HG02610 (cell line): ENCODE results near the gene SLC29A1.
"Not testable (repeated sequence)": the region's sequence is repeated elsewhere in the genome, so short reads cannot be mapped to it uniquely, and the experiment has no call there.

Source experiments
- ATAC-seq: cut with Tn5 transposase; IDR thresholded peaks from one replicate; pipeline ENCODE4 v1.9.1; 2021; ENCODE audit warnings: mild to moderate bottlenecking, moderate library complexity; ENCODE audit not compliant: unreplicated experiment

Gene SLC29A1

DNA sequence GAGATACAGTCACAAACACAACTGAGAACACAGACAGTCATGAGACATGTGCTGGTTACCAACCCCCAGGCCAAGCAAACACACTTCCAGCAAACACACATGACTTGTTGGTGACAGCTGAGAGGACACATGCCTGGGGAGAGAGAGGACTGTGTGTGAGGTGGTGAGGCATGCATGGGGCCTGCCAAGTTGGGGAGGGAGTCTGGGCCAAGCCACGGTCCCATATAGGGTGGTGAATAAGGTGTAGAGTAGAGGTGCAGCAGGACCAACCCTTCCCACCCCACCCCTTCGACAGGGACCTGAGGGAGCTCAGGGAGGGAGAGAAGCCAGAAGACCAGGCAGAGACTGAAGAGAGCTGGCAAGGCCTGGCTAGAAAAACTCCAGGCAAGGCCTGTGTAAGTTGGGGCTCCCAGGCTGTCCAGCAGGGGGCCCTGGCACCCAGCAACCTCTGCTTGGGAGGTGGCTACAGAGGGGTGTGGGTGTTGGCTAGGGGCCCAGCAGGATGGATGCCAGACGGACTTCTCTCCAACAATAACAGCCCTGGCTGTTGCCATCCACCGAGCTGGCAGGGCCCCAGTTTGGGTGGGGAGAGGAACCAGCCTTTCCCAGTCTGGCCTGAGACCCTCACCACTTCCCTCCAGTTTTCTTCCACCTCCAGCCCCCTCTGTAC, 2.0 kb upstream of the SLC29A1 start:
- no peak for ATAC-seq

DNA sequence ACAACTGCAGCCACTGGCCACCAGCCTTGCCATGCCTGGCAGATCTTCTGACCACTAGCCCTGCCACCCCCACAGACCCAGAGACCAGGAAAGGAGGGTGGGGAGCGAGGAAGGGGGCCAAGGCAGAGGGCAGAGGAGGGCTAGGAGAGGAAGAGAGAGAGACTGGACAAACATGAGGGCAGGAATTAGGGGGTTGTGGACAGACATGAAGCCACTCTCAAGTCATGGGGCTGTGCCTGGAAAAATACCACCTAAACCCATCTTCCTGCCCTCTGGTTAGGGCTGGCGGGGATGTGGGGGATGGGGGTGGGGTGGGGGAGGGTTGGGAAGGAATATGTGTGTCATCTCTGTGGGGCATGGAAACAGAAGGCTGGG, 1.4 kb upstream of the SLC29A1 start:
- no peak for ATAC-seq

DNA sequence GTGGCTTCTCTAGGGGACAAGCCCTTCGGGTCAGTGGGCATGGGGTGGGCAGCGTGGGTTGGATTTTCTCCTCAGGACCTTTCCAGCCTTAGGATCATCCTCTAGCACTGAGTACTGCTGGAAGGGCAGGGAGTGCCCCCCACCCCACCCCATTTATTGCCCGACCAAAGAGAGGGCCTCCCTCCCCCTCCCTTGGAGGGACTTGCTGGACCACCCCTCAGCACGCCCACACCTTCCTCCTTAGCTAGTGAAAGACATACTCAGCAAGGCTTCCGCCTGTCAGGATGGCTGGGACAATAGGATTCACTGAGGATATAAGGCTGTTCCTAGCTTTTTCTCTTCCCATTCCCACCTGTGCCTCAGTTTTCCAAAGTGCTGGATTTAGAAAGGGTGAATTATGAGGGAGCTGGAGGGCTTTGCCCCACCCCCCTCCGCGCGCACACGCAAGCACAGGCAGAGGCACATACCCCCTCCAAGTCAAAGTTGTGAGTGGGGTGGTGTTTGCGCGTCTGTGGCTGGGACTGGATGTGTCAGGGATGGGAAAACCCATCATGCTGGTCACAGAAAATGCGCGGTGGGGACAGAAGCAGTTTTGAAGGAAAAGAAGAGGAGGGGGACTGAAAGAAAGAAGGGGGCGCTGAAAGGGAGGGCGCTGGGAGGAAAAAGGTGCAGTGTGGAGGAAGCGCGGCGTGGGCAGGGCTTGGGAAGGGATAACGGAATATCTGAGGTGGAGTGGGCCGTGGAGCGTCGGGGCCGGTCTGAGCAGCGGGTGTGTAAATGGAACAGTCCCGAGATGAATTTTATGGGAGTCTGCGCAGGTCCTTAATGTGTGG, 693 bp upstream of the SLC29A1 start:
- ATAC-seq: no peak

DNA sequence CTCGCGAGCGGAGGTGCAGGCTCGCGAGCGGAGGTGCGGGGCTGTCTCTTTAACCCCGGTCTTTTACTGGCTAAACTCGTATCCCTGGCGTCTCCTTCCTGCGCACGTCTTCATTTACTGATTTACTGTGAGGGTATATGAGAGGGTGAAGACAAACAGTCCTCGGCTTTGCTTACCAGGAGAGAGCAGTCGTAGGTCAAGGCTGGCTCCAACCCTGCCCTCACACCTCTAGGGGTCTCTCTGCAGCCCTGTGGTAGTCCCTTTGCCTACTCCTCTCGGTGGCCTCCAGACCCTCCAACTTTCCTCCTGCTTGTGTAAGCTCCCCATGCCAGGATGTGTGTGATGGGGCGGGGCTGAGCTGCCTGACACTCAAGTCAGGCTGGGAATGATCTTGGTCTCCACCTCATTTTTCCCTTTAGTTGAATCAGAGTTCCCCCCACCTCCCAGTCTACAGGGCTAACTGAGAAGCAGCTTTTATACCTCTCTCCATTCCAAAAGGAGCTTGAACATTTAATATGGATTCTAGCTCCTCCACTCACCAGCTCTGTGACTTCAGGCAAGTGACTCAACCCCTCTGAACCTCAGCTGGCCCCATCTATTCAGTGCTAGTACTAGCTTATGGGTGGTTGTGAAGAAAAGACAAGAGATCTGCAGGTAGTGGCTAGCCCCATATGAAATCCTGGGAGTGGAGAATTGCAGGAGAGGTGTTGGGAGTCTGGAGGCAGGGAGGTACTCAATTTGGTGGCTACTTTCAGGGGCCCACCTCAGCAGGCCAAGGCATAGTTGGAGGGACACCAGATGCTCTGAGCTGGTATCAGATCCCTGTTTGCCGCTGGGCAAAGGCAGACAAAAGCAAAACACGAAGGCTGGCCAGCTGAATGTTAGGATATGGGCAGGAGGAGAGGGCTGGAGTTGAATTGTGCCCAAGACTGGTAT, 902 bp downstream of the SLC29A1 start:
- ATAC-seq: no peak

DNA sequence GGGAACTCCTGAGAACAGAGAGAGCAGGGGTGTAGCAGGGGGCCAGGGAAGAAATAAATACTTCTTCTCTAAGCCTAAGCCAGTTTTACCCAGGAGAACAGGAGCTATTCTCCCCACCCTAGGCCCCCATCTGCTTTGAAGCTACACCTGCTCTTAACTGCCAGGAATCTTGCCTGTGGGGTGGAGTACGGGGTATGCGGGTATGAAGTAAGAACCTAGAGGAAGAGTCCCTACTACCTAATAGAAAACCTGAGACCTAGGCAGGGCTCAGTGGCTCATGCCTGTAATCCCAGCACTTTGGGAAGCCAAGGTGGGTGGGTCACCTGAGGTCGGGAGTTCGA, 1.5 kb downstream of the SLC29A1 start:
- ATAC-seq: no peak

DNA sequence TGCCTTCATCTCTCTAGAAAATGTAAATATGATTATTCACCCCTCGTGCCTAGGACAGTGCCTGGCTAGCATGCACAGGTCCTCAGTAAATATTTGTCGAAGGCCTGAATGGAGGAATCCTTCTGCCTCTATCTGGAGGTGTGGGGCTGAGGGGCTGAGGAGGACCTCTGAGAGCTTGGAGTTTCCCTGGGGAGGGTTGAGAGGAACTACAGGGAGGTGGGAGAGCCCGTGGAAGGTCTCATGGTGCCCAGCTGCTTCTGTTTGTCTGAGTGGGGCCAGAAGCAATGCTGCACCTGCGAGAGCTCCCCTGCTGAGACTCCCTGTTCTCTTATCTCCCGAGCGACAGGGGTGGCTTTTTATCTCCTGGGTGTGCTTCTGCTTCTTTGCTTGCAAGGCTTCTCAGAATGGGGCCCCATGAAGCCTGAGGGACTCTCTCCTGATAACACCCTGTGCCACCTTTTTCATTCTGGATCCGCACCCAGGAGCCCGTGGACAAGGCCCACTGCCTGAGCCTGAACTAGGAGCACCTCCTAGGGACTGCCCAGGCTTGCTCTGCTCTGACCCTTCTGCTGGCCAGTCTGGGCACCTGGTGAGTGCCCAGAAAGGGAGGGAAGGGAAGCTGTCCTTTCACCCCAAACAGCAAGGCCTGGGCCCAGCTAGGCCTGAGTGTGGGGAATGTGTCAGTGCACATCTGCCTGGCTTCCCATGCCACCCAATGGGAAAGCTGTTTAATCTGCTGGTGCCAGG, 2.4 kb downstream of the SLC29A1 start:
- no peak for ATAC-seq

DNA sequence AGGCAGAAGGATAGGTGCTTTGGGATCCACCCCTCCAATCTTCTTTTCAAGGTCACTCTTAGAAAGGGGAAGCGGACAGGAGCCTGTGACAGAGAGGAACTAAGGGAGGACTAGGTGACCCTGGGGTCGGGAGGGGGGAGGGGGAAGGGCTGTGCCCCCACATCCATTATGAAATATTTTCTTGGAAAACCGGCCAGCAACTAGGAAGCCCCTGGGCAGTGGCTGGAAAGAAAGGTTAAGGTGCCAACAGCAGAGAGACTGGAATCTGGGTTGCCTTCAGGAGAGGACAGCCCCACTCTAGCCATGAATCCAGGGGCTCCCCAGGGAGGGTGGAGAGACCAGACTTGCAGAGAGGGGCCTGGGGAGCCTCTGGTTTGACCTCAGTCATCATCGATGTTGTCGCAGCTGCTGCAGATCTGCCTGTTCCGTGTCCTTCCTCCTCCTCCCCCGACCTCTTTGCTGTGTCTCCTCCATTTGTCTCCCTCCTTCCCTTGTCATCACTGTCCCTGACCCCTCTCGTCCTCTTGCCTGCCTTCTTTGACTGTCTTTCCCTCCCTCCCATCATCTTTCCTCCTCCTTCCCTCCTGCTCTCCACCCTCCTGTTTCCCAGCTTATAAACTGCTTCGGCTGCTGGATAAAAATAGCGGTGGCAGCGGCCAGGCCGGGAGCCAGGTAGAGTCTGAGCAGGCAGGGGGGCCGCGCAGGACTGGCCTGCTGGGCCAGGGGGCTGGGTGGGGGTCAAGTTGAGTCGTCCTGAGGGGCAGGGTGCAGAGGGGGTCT, 3.2 kb downstream of the SLC29A1 start:
- ATAC-seq: no peak

DNA sequence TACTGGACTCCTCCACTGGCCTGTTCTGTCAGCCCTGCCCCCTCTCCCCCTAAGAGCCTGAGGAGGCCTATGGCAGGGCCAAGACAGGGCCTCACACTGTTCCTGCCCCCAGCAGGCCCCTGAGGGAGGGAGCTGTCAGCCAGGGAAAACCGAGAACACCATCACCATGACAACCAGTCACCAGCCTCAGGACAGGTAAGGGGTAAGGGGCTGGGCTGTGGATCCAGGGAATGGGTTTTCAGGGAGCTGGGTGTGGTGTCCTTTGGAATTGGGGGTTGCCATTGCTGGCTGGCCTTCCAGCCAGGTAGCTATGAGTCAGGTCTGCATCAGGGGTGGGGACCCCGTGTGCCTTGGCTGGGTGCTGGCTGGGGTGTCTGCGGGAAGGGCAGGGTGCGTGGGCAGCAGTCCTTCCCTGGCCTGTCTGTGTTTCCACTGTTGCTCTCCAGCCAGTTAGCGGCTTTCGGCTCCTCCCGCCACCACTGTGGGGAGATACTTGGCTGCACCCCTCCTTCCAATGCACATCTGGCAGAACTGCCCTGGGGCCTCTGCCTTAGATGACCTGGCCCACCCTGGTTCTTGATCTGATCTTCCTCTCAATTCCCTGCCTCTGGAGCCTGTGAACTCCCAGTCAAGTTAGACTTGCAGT, 3.9 kb downstream of the SLC29A1 start:
- ATAC-seq: no peak

DNA sequence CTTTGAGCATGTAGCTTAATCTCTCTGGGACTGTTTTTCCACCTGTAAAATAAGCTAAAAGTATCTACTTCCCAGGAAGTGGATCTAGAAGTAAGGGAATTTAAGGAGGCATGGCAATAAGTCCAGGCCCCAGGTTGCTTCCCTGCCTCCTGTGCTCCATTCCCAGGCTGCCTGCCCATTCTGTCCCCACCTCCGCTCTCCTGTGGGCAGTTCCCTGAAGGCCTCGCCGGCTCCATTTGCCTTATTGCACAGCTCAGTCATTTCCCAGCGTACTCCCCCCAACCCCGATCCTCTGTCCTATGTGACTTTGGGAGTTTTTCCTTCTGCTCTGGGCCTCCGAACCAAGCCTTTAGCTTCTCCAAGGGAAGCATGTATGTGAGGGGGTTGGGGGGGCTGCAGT, 4.6 kb downstream of the SLC29A1 start:
- no peak for ATAC-seq

DNA sequence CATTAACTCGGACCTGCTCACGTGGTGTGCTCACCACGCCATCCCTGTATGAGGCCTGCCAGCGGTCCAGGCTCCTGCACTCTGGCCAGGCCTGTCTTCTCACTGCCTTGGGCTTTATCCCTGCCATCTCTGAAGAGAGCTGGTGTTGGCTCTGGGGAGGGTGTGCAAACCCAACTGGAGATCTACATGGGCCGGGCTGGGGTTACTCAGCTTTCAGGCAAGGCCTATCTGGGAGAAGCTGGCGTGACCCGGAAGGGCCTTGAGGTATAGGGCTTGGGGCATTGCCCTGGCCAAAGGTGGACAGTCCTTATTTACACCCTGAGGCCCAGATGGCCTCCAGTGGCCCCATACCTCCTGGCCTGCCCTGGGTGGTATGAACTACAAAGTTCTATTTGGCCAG, 5.0 kb downstream of the SLC29A1 start:
- no peak for ATAC-seq

DNA sequence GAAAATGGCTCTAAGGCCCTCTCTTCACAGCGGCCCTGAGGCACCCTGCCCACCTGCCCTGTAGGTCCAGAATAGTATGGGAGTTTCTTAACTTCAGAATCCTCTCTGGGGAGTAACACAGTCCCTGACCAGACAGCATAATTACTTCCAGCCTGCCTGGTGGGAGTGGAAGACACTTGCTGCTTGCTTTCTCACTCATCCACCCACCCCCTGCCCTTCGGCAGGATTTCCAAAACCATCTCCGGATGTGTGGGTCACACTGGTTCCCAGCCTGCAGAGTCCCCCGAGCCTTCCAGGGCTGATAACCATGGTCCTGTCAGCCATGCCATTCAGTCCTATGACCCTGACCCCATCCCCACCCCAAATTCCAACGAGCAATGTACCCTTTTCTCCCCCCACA, 5.4 kb downstream of the SLC29A1 start:
- no peak for ATAC-seq

DNA sequence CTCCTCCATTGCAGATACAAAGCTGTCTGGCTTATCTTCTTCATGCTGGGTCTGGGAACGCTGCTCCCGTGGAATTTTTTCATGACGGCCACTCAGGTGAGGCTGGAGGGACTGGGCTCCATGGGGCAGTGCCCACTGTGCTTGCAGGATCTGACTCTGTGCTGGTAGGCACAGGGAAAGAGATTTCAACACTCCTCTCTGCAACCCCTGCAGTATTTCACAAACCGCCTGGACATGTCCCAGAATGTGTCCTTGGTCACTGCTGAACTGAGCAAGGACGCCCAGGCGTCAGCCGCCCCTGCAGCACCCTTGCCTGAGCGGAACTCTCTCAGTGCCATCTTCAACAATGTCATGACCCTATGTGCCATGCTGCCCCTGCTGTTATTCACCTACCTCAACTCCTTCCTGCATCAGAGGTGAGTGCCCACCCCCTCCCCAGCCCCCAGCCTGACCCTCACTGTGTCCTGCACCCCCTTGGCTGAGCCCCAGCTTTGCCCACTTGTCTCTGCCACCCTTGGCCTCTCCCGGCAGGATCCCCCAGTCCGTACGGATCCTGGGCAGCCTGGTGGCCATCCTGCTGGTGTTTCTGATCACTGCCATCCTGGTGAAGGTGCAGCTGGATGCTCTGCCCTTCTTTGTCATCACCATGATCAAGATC, 6.1 kb downstream of the SLC29A1 start:
- ATAC-seq: no peak

DNA sequence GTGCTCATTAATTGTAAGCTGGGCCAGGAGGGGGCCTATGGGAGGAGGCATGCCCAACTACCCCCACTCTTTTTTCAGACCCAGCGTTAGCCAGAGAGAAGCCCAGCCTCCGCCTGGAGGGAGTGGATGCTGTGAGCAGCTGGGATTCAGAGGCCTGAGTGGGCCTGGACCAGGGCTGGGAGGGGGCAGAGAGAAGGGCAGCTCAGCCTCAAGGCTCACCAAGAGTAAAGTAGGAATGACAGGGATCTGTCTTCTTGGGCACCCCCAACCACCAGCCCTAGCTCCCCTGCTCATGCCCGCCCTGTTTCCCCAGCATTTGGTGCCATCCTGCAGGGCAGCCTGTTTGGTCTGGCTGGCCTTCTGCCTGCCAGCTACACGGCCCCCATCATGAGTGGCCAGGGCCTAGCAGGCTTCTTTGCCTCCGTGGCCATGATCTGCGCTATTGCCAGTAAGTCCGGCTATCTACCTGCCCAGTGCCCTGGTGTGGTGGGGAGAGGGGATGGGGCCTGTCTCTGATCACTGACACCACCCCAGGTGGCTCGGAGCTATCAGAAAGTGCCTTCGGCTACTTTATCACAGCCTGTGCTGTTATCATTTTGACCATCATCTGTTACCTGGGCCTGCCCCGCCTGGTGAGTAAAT, 6.8 kb downstream of the SLC29A1 start:
- no peak for ATAC-seq

DNA sequence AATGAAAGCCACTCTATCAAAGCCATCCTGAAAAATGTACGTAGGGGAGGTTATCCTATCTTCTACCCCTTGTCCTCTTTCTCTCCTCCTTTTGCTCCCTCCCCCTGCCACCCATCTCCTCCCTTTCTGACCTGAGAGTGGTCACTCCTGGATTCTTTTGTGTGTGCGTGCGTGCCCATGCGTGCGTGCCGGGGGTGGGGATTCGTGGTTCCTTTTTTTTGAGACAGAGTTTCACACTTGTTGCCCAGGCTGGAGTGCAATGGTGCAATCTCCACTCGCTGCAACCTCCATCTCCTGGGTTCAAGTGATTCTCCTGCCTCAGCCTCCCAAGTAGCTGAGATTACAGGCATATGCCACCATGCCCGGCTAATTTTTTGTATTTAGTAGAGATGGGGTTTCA, 8.0 kb downstream of the SLC29A1 start:
- not testable (repeated sequence) for ATAC-seq

DNA sequence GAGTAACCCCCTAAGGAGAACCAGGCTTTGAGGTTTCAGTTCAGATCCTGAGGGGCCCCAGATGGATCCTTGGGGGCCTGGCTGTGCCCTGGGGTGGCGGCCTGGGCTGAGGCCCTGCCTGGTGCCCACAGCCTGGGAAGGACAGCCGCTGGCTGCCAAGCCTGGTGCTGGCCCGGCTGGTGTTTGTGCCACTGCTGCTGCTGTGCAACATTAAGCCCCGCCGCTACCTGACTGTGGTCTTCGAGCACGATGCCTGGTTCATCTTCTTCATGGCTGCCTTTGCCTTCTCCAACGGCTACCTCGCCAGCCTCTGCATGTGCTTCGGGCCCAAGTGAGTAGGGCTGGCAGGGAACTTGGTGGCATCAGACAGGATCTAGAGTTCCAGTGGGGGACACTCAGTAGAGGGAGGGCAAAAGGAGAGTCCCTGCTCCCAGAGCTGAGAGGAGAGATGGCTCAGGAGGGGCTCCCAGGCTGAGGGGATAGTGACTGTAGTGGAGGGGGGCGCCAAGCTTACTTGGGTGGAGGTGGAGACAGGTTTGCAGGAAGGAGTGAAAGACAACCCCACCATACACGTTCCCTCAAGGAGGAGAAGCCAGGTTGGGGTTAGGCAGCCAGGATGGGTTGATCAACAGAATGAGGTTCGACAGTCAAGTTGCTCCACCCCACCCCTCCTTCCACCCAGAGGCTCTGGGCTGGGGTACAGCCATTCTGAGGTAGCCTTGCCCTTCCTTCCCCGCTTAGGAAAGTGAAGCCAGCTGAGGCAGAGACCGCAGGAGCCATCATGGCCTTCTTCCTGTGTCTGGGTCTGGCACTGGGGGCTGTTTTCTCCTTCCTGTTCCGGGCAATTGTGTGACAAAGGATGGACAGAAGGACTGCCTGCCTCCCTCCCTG, 9.5 kb downstream of the SLC29A1 start:
- ATAC-seq: no peak

DNA sequence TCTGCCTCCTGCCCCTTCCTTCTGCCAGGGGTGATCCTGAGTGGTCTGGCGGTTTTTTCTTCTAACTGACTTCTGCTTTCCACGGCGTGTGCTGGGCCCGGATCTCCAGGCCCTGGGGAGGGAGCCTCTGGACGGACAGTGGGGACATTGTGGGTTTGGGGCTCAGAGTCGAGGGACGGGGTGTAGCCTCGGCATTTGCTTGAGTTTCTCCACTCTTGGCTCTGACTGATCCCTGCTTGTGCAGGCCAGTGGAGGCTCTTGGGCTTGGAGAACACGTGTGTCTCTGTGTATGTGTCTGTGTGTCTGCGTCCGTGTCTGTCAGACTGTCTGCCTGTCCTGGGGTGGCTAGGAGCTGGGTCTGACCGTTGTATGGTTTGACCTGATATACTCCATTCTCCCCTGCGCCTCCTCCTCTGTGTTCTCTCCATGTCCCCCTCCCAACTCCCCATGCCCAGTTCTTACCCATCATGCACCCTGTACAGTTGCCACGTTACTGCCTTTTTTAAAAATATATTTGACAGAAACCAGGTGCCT, 10.2 kb downstream of the SLC29A1 start:
- ATAC-seq: no peak
